Endothelial cell (in vitro differentiated cells): ENCODE data around the gene USP34. TPM values are rescaled to one million over a fixed set of nuclear protein-coding genes. Genes with fewer than 3 reads are reported as not detected.

Experiments
- DNase-seq: peaks from one replicate; pipeline ENCODE4 v3.0.0; 2021; ENCODE audit warnings: low spot score
- H3K27ac Mint-ChIP-seq: one replicate; pipeline ENCODE4 v1.8.0; 2021; ENCODE audit warnings: mixed read lengths, inconsistent platforms; ENCODE audit not compliant: unreplicated experiment
- H3K27me3 Mint-ChIP-seq: one replicate; pipeline ENCODE4 v1.8.0; 2021; ENCODE audit warnings: mild to moderate bottlenecking, moderate library complexity, mixed read lengths, inconsistent platforms; ENCODE audit not compliant: unreplicated experiment
- H3K36me3 Mint-ChIP-seq: one replicate; pipeline ENCODE4 v1.8.0; 2021; ENCODE audit warnings: mild to moderate bottlenecking, low read depth, mixed read lengths, inconsistent platforms; ENCODE audit not compliant: unreplicated experiment
- H3K4me1 Mint-ChIP-seq: one replicate; pipeline ENCODE4 v1.8.0; 2021; ENCODE audit warnings: mild to moderate bottlenecking, mixed read lengths, inconsistent platforms; ENCODE audit not compliant: unreplicated experiment
- H3K4me3 Mint-ChIP-seq: one replicate; pipeline ENCODE4 v1.8.0; 2021; ENCODE audit warnings: mild to moderate bottlenecking, mixed read lengths, inconsistent platforms; ENCODE audit not compliant: unreplicated experiment
- H3K9me3 Mint-ChIP-seq: one replicate; pipeline ENCODE4 v1.8.0; 2021; ENCODE audit warnings: mixed read lengths, inconsistent platforms; ENCODE audit not compliant: unreplicated experiment
- total RNA-seq: library from RNA; stranded (reverse); fragmentation: NEBNext Ultra II Directional; extraction: Animal tissue kit (Norgen Biotek cat#: 25700); gene quantifications from one replicate; pipeline ENCODE4 v1.2.1, GENCODE V29; 2021; ENCODE audit not compliant: unreplicated experiment
- TF ChIP-seq, protein P1 (sequence below): fragments of 200-600 bp; sonication (generic); IDR thresholded peaks from one replicate; pipeline ENCODE4 v1.5.0; 2021; ENCODE audit warnings: antibody characterized with exemption; ENCODE audit not compliant: unreplicated experiment

The USP34 gene
- total RNA-seq, 1 donor from 2014 or later: 97.4 TPM

DNA sequence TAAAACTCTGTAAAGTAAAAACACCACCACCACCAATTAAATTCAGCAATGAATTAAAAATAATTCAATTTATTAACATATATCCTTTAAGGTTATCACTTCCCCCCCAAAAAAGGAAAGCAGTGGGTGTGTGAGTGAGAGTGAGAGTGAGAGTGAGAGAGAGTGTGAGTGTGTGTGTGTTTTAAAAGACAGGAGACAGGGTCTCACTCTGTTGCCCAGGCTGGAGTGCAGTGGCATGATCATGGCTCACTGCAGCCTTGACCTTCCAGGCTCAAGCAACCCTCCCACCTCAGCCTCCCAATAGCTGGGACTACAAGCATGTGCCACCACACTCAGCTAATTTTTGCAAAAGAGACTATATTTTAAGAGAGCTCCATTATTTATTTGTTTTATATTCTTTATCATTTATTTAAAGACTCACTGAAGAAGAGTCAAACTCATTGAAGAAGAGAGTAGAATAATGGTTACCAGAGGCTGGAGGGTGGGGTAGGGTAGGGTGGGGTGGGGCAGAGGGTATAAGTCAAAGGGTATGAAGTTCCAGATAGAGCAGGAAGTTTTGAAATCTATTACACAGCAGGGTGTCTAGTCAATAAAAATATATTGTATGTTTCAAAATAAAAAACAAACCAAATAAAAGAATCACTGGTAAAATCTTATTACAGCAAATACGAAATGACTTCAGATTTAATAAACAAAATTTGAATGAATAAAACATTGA, 187.3 kb downstream of the USP34 start:
- TF ChIP-seq, protein P1, sequence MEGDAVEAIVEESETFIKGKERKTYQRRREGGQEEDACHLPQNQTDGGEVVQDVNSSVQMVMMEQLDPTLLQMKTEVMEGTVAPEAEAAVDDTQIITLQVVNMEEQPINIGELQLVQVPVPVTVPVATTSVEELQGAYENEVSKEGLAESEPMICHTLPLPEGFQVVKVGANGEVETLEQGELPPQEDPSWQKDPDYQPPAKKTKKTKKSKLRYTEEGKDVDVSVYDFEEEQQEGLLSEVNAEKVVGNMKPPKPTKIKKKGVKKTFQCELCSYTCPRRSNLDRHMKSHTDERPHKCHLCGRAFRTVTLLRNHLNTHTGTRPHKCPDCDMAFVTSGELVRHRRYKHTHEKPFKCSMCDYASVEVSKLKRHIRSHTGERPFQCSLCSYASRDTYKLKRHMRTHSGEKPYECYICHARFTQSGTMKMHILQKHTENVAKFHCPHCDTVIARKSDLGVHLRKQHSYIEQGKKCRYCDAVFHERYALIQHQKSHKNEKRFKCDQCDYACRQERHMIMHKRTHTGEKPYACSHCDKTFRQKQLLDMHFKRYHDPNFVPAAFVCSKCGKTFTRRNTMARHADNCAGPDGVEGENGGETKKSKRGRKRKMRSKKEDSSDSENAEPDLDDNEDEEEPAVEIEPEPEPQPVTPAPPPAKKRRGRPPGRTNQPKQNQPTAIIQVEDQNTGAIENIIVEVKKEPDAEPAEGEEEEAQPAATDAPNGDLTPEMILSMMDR: no peak
- Mint-ChIP-seq H3K4me1 (no peaks in the 10 kb centered on the region), H3K9me3 (no peaks in the 10 kb centered on the region), H3K27me3 (no peaks in the 10 kb centered on the region), H3K36me3 (peaks cover 7% of the 10 kb centered on the region), H3K4me3 (no peak overlapping the region), H3K27ac (no peak overlapping the region)
- no peak for DNase-seq

DNA sequence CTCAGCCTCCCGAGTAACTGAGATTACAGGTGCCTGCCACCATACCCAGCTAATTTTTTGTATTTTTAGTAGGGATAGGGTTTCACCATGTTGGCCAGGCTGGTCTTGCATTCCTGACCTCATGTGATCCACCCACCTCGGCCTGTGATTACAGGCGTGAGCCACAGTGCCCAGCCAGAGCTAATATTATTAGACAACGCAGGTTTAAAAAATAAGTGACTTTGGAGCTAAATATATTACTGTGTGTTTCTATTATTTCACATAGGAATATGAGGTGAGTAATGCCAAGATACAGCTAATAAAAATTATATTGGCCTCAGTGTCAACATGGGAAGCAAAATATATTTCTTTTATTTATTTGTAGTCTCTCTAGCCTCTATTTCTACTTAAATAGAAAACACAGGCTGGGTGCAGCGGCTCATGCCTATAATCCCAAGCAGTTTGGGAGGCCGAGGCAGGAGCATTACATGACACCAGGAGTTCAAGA, 188.7 kb downstream of the USP34 start:
- Mint-ChIP-seq H3K36me3 (peaks cover 14% of the 10 kb centered on the region), H3K27ac (no peak overlapping the region), H3K4me1 (no peaks in the 10 kb centered on the region), H3K9me3 (no peaks in the 10 kb centered on the region), H3K27me3 (no peaks in the 10 kb centered on the region), H3K4me3 (no peak overlapping the region)
- TF ChIP-seq, protein P1: no peak
- no peak for DNase-seq

DNA sequence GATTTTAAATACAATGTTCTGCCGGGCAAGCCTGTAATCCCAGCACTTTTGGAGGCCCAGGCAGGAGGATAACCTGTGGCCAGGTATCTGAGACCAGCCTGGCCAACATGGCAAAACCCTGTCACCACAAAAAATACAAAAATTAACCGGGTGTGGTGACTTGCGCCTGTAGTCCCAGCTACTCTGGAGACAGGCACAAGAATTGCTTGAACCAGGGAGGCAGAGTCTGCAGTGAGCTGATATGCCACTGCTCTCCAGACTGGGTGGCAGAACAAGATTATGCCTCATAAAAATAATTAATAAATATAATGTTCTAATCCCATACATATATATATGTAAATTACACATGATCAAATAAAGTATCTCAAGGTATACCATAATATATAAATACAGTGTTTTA, 189.6 kb downstream of the USP34 start:
- TF ChIP-seq, protein P1: no peak
- no peaks in the 10 kb centered on the region for H3K9me3 Mint-ChIP-seq
- no peak overlapping the region for H3K27ac Mint-ChIP-seq
- no peak for DNase-seq
- H3K27me3 Mint-ChIP-seq: no peaks in the 10 kb centered on the region
- peaks cover 18% of the 10 kb centered on the region for H3K36me3 Mint-ChIP-seq
- H3K4me3 Mint-ChIP-seq: no peak overlapping the region
- no peaks in the 10 kb centered on the region for H3K4me1 Mint-ChIP-seq

DNA sequence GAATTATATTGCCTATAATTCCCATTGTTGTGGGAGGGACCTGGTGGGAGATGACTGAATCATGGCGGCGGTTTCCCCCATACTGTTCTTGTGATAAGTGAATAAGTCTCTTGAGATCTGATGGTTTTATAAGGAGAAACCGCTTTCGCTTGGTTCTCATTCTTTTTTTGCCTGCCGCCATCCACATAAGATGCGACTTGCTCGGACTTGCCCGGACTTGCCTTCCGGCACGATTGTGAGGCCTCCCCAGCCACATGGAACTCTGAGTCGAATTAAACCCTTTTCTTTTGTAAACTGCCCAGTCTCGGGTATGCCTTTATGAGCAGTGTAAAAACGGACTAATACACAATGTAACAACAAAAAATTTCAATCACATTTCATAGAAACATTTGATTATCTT, 193.1 kb downstream of the USP34 start:
- Mint-ChIP-seq H3K27me3 (no peaks in the 10 kb centered on the region), H3K4me1 (no peaks in the 10 kb centered on the region), H3K4me3 (no peak overlapping the region), H3K9me3 (no peaks in the 10 kb centered on the region), H3K27ac (no peak overlapping the region), H3K36me3 (peaks cover 21% of the 10 kb centered on the region)
- DNase-seq: no peak
- TF ChIP-seq, protein P1: no peak

DNA sequence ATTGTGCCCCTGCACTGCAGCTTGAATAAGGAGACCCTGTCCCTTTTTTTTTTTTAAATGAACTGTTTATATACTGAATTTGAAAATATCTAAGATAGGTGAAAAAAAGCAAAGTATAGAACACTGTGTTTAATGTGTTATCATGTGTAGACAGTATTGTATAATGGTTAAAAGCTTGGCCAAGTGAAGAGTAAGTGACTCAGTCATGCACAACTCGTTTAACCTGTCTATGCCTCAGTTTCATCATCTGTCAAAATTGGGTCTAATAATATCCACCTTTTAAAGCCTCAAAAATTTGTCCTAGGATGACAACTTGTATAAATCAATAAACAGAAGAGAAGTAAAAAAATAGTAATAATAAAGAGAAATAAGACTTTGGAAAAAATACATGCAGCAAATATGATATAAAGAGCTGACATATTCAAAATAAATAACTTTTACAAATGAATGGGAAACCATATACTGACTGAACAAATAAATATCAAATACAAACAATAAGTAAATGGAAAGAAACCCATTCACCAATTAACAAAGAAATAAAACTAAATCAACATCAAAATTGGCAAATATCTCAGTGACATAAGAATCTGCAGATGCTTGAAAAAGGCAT, 195.2 kb downstream of the USP34 start:
- H3K4me3 Mint-ChIP-seq: no peak overlapping the region
- TF ChIP-seq, protein P1: no peak
- H3K4me1 Mint-ChIP-seq: no peaks in the 10 kb centered on the region
- peaks cover 24% of the 10 kb centered on the region for H3K36me3 Mint-ChIP-seq
- no peak overlapping the region for H3K27ac Mint-ChIP-seq
- no peaks in the 10 kb centered on the region for H3K9me3 Mint-ChIP-seq
- no peak for DNase-seq
- no peaks in the 10 kb centered on the region for H3K27me3 Mint-ChIP-seq
